PFSK-1 (cell line): ENCODE data around the gene ZBED2.

Experiments used
- FOXP2 ChIP-seq: optimal IDR thresholded peaks from 2 replicates; pipeline ENCODE3; 2011; ENCODE audit warnings: borderline replicate concordance, control low read depth, inconsistent platforms; ENCODE audit not compliant: insufficient read depth; ENCODE audit errors: extremely low read length, extremely low read depth
- POLR2AphosphoS5 ChIP-seq: IDR thresholded peaks from 2 replicates; pipeline ENCODE4 v1.6.1; 2012; ENCODE audit warnings: low read depth, mild to moderate bottlenecking, control low read depth, low read length, moderate library complexity
- SIN3A ChIP-seq: IDR thresholded peaks from 2 replicates; pipeline ENCODE4 v1.6.1; 2012; ENCODE audit warnings: mild to moderate bottlenecking, low read length, moderate library complexity, borderline replicate concordance; ENCODE audit not compliant: insufficient read depth
- TAF1 ChIP-seq: IDR thresholded peaks from 2 replicates; pipeline ENCODE4 v1.6.1; 2012; ENCODE audit warnings: low read length, control low read depth, borderline replicate concordance; ENCODE audit not compliant: insufficient read depth
- TF ChIP-seq, protein P1 (sequence below), 2 experiments: IDR thresholded peaks; 2 replicates each; pipeline versions ENCODE4 v1.6.1 to v1.8.0; 2011 to 2012; ENCODE audit warnings: low read depth in 2 of 2, low read length in 2 of 2, control low read depth in 1 of 2, inconsistent platforms in 1 of 2, mild to moderate bottlenecking in 1 of 2, moderate library complexity in 1 of 2; ENCODE audit not compliant: insufficient read depth in 1 of 2

Gene ZBED2

GRCh38 chr3:111616417-111617105, 21.4 kb upstream of the ZBED2 start:
- TF ChIP-seq, protein P1, sequence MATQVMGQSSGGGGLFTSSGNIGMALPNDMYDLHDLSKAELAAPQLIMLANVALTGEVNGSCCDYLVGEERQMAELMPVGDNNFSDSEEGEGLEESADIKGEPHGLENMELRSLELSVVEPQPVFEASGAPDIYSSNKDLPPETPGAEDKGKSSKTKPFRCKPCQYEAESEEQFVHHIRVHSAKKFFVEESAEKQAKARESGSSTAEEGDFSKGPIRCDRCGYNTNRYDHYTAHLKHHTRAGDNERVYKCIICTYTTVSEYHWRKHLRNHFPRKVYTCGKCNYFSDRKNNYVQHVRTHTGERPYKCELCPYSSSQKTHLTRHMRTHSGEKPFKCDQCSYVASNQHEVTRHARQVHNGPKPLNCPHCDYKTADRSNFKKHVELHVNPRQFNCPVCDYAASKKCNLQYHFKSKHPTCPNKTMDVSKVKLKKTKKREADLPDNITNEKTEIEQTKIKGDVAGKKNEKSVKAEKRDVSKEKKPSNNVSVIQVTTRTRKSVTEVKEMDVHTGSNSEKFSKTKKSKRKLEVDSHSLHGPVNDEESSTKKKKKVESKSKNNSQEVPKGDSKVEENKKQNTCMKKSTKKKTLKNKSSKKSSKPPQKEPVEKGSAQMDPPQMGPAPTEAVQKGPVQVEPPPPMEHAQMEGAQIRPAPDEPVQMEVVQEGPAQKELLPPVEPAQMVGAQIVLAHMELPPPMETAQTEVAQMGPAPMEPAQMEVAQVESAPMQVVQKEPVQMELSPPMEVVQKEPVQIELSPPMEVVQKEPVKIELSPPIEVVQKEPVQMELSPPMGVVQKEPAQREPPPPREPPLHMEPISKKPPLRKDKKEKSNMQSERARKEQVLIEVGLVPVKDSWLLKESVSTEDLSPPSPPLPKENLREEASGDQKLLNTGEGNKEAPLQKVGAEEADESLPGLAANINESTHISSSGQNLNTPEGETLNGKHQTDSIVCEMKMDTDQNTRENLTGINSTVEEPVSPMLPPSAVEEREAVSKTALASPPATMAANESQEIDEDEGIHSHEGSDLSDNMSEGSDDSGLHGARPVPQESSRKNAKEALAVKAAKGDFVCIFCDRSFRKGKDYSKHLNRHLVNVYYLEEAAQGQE (IDR thresholded peaks at IDR 0.05; ENCODE audit: insufficient read depth in 1 of 2, low read depth in 2 of 2, low read length in 2 of 2): no peak
- TF ChIP-seq FOXP2: no peak
- TF ChIP-seq TAF1: no peak
- TF ChIP-seq SIN3A: no peak
- TF ChIP-seq POLR2AphosphoS5: no peak

GRCh38 chr3:111615880-111616279, 20.7 kb upstream of the ZBED2 start:
- TF ChIP-seq FOXP2: no peak
- no peak for TF ChIP-seq SIN3A
- TF ChIP-seq, protein P1 (IDR thresholded peaks at IDR 0.05; ENCODE audit: insufficient read depth in 1 of 2, low read depth in 2 of 2, low read length in 2 of 2): no peak
- no peak for TF ChIP-seq POLR2AphosphoS5
- no peak for TF ChIP-seq TAF1

- TF ChIP-seq, protein P1 (IDR thresholded peaks at IDR 0.05; ENCODE audit: insufficient read depth in 1 of 2, low read depth in 2 of 2, low read length in 2 of 2): no peak
- no peak for TF ChIP-seq FOXP2
- no peak for TF ChIP-seq SIN3A
- no peak for TF ChIP-seq POLR2AphosphoS5
- no peak for TF ChIP-seq TAF1
Measured at GRCh38 chr3:111613294-111613693, 18.1 kb upstream of the ZBED2 start.

- TF ChIP-seq POLR2AphosphoS5 (no peak), TAF1 (no peak), FOXP2 (no peak)
- TF ChIP-seq, protein P1 (IDR thresholded peaks at IDR 0.05; ENCODE audit: insufficient read depth in 1 of 2, low read depth in 2 of 2, low read length in 2 of 2): no peak
Measured at GRCh38 chr3:111610612-111611054, 15.5 kb upstream of the ZBED2 start.

DNA sequence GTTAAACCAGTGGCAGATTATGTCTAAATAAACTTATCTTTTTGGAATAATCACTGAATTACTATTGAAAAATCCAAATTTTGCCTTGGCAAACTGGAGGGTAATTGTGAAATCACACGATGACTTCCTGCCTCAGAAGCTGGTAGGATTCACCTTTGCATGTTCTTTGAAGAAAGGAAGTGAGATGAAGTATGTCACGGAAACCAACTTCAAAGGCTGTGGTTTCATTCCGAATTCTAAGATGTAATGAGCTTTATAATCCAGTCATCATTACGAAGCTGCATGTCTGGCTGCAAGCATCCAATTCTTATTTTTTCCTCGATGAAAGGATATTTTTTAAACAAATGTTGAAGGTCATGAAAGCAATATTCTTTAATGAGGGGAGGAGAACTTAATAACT, 15.0 kb upstream of the ZBED2 start:
- TF ChIP-seq SIN3A (no peak), POLR2AphosphoS5 (no peak), TAF1 (no peak), FOXP2 (no peak)
- TF ChIP-seq, protein P1 (IDR thresholded peaks at IDR 0.05; ENCODE audit: insufficient read depth in 1 of 2, low read depth in 2 of 2, low read length in 2 of 2): no peak
